ENCODE measurements around the gene TMEM42.

The TMEM42 gene

DNA sequence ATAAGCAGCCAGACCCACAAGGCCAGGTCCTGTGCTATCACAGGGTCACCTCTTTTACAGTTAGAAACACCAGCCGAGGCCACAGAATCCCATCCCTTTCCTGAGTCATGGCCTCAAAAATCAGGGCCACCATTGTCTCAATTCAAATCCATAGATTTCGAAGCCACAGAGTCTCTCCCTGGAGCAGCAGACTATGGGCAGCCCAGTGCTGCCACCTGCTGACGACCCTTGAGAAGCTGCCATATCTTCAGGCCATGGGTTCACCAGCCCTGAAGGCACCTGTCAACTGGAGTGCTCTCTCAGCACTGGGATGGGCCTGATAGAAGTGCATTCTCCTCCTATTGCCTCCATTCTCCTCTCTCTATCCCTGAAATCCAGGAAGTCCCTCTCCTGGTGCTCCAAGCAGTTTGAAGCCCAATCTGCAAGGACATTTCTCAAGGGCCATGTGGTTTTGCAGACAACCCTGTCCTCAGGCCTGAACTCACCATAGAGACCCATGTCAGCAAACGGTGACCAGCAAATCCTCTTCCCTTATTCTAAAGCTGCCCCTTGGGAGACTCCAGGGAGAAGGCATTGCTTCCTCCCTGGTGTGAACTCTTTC, 52.3 kb downstream of the TMEM42 start:
- peak; percentile 72 for DNase-seq

GRCh38 chr3:44914936-44915335, 53.2 kb downstream of the TMEM42 start:
- DNase-seq, result peak; percentile 10
